Calu3 (cell line): ENCODE results near the gene ZCCHC24. TPM values are rescaled to one million over a fixed set of nuclear protein-coding genes. Genes with fewer than 3 reads are reported as not detected.

ENCODE experiments used
- BruUV-seq: library from RNA; stranded (reverse); fragments of 400-500 nt; replicated peaks from 2 replicates; lab custom pipeline; 2021; lab: Mats Ljungman, UMichigan
- CTCF ChIA-PET: fragments of 300-600 bp; sonication (Branson Sonifier 250); formaldehyde crosslinking; loops from one replicate; lab custom pipeline; 2022; ENCODE audit warnings: antibody characterized with exemption; lab: Charles Lee
- DNase-seq: peaks from one replicate; pipeline ENCODE4 v3.0.0; 2022
- H3K27ac Mint-ChIP-seq: one replicate; pipeline ENCODE4 v1.8.0; 2022; ENCODE audit warnings: mixed read lengths; ENCODE audit not compliant: unreplicated experiment
- H3K27me3 Mint-ChIP-seq: one replicate; pipeline ENCODE4 v1.8.0; 2022; ENCODE audit warnings: mixed read lengths; ENCODE audit not compliant: unreplicated experiment
- H3K36me3 Mint-ChIP-seq: one replicate; pipeline ENCODE4 v1.8.0; 2022; ENCODE audit warnings: mild to moderate bottlenecking, moderate library complexity, mixed read lengths; ENCODE audit not compliant: insufficient read depth, unreplicated experiment
- H3K4me1 Mint-ChIP-seq: one replicate; pipeline ENCODE4 v1.8.0; 2022; ENCODE audit warnings: mild to moderate bottlenecking, low read depth, mixed read lengths; ENCODE audit not compliant: unreplicated experiment
- H3K4me3 Mint-ChIP-seq: one replicate; pipeline ENCODE4 v1.8.0; 2022; ENCODE audit warnings: mild to moderate bottlenecking, low read depth, moderate library complexity, mixed read lengths; ENCODE audit not compliant: unreplicated experiment
- H3K9me3 Mint-ChIP-seq: one replicate; pipeline ENCODE4 v1.8.0; 2022; ENCODE audit warnings: low read depth, mixed read lengths; ENCODE audit not compliant: unreplicated experiment
- intact Hi-C: fragments of 100-400 bp; cut with micrococcal nuclease; formaldehyde crosslinking; loops from one replicate; pipeline ENCODE4 v1.10.0; 2022; ENCODE audit not compliant: unreplicated experiment
- total RNA-seq: library from RNA; stranded (reverse); gene quantifications from 2 replicates; pipeline ENCODE4 v1.2.3, GENCODE V29; 2022
- TF ChIP-seq, protein P1 (sequence below): fragments of 200-600 bp; IDR thresholded peaks from one replicate; pipeline ENCODE4 v1.8.0; 2022; ENCODE audit warnings: antibody characterized with exemption; ENCODE audit not compliant: unreplicated experiment

ZCCHC24 gene
- total RNA-seq, 1 experiment from 2014 or later: 1.4 TPM

DNA sequence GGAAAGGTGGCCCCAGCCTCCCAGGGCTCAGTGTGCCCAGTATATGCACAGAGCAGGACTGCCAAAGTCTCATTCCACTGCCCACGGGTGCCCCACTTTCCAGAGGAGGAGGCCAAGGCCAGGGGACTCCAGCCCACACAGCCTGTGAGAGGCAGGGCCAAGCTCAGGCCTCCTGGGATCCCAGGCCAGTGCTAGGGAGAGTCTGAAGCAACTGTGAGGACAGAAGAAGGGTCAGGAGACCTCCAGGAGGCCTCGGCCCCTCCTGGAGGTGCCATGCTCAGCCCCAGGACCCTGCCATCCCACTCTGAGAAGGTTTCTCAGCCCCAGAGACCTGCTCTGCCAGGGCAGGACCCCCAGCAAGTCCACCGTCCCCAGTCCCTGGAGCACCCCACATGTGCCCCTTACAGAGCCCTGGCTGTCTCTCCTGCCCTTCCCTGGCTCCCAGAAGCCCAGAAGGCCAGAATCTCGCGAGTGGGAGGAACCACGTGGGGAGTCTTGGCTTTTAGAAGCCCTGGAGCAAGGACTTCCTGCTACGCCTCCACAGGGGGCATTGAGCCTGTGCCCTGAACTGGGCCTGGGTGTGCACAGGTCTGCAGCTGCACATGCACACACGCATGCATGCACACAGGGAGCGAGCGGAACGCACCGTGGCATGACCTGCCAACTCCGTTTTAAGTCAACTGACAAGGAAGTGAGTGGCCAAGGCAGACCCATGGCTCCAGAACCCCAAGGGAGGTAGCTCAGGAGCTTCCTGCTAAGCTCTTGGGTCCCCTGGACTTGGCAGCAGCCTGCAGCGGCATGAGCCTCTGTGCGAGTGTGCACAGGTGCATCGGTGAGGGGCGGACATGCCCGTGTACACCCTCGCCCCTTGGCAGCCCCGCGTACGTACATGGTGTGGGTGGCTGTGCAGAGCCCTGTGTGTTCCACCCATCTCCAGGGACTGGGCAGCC lies 33.6 kb downstream of the ZCCHC24 start:
- H3K4me1 Mint-ChIP-seq: no peaks in the 10 kb centered on the region
- DNase-seq: no peak
- H3K9me3 Mint-ChIP-seq: no peaks in the 10 kb centered on the region
- CTCF ChIA-PET: no interaction called here
- no peaks in the 10 kb centered on the region for H3K27me3 Mint-ChIP-seq
- TF ChIP-seq, protein P1, sequence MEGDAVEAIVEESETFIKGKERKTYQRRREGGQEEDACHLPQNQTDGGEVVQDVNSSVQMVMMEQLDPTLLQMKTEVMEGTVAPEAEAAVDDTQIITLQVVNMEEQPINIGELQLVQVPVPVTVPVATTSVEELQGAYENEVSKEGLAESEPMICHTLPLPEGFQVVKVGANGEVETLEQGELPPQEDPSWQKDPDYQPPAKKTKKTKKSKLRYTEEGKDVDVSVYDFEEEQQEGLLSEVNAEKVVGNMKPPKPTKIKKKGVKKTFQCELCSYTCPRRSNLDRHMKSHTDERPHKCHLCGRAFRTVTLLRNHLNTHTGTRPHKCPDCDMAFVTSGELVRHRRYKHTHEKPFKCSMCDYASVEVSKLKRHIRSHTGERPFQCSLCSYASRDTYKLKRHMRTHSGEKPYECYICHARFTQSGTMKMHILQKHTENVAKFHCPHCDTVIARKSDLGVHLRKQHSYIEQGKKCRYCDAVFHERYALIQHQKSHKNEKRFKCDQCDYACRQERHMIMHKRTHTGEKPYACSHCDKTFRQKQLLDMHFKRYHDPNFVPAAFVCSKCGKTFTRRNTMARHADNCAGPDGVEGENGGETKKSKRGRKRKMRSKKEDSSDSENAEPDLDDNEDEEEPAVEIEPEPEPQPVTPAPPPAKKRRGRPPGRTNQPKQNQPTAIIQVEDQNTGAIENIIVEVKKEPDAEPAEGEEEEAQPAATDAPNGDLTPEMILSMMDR: no peak
- H3K4me3 Mint-ChIP-seq: no peak overlapping the region
- no peaks in the 10 kb centered on the region for H3K36me3 Mint-ChIP-seq
- intact Hi-C loops: no loop called here
- H3K27ac Mint-ChIP-seq: no peak overlapping the region
- BruUV-seq: no TSS peak

DNA sequence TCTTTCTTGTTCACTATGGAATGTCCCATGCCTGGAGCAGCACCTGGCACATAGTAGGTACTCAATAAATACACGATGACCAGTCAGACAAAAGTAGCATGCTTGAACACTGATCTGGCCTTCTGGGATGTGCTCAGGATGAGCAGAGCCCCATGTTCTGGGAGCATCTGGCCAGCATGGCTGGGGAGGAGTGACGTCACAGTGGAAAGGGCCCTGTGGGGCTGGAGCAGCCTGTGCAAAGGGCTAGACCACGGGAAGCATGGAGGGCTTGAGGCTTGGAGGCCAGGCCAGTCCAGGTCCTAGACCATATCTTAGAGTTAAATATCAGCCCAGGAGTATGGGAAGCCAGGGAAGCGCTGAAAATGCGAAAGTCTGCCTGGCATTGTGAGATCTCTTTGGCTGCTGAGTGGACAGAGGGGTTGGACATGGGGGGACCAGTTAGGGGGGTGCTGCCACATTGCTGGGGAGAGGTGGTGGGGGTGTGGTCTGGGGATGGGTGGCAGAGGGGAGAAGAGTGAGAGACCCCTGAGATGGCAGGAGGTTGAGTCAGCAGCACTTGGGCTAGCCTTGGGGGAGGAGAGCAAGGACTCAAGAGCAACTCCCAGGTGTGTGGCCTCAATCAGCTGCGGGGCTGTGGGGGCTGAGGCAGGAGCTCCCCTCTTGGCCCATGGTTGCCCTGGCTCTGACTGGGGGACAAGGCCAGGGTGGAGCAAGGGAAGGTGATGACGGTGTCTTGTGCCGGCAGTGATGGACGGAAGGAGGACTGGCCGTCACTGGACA lies 34.9 kb downstream of the ZCCHC24 start:
- BruUV-seq: no TSS peak
- H3K36me3 Mint-ChIP-seq: no peaks in the 10 kb centered on the region

DNA sequence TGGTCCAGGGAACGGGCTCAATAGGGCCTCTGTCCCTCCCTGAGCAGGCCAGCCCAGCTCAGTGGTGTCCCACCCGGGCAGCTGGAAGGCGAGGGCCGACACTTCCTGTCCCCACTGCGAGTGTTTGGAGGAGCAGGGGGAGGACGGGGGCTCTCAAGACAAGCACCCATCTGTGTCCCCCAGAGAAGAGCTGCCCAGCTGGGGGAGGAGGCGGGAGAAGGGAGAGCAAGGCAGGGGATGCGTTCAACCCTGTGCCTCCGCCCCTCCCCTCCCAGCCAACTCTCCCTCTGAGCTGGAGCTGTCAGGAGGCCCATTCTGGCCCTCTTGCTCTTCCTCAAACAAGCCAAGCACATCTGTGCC lies 35.7 kb downstream of the ZCCHC24 start:
- no peaks in the 10 kb centered on the region for H3K27me3 Mint-ChIP-seq
- H3K4me1 Mint-ChIP-seq: no peaks in the 10 kb centered on the region
- no peak overlapping the region for H3K4me3 Mint-ChIP-seq
- intact Hi-C loops: no loop called here
- CTCF ChIA-PET: interaction anchor here (0.5 to 0.6 kb wide), 2 partner anchors 36 to 984 kb away, joined by 3 read pairs; partner anchors contain the start of gene ZCCHC24
- no peaks in the 10 kb centered on the region for H3K9me3 Mint-ChIP-seq
- TF ChIP-seq, protein P1: no peak
- no peak for DNase-seq
- no peaks in the 10 kb centered on the region for H3K36me3 Mint-ChIP-seq
- H3K27ac Mint-ChIP-seq: no peak overlapping the region
- BruUV-seq: no TSS peak

More for the DNA sequence above, 34.9 kb downstream of the ZCCHC24 start:
- no peak overlapping the region for H3K4me3 Mint-ChIP-seq
- H3K27me3 Mint-ChIP-seq: no peaks in the 10 kb centered on the region
- no peaks in the 10 kb centered on the region for H3K4me1 Mint-ChIP-seq
- no peak overlapping the region for H3K27ac Mint-ChIP-seq
- intact Hi-C loops: no loop called here
- no peaks in the 10 kb centered on the region for H3K9me3 Mint-ChIP-seq
- TF ChIP-seq, protein P1: no peak
- no peak for DNase-seq
- CTCF ChIA-PET: interaction anchor here (0.6 kb wide), 1 partner anchor 985 kb away, joined by 3 read pairs; no protein-coding TSS in a partner anchor

DNA sequence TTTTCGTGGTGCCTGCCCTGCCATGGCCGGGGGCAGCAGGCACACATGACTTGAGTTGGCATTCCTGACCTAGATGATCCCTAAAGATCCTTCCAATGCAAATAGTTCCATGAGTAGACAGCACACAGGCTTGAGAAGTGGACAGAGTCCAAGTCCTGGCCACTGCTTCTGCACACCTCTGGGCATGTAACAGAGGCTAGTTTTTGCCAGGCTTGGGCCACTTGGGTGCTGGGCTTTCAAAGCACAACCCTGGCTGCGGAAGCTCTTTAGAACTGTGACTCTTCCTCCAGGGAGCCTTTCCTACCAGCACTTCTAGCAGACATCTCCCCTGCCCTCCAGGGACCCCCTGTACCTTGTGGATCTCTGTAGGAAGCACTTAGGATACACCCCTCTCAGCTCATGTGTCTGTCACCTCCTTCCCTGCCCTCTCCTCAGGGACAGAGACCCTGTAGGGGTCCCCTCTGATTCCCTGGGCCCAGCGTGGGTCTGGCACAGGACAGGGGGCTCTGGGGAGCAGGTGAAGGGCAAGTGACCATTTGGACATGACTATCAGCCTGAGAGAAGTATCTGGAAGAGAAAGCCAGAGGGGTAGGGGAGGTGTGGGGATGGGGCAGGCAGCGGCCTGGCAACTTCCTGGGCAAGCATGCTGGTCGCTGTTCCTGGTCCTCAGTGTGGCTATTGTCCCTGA lies 36.2 kb downstream of the ZCCHC24 start:
- Mint-ChIP-seq H3K4me3 (no peak overlapping the region), H3K4me1 (peaks cover under 1% of the 10 kb centered on the region), H3K36me3 (no peaks in the 10 kb centered on the region), H3K27ac (no peak overlapping the region), H3K27me3 (peaks cover 2% of the 10 kb centered on the region), H3K9me3 (no peaks in the 10 kb centered on the region)
- CTCF ChIA-PET: interaction anchor here (0.5 kb wide), 1 partner anchor 37 kb away, joined by 3 read pairs; the partner anchor contains the start of gene ZCCHC24
- no TSS peak for BruUV-seq
- DNase-seq: no peak
- TF ChIP-seq, protein P1: no peak
- intact Hi-C loops: no loop called here
